ENCODE measurements around the gene COL2A1.

The COL2A1 gene

DNA sequence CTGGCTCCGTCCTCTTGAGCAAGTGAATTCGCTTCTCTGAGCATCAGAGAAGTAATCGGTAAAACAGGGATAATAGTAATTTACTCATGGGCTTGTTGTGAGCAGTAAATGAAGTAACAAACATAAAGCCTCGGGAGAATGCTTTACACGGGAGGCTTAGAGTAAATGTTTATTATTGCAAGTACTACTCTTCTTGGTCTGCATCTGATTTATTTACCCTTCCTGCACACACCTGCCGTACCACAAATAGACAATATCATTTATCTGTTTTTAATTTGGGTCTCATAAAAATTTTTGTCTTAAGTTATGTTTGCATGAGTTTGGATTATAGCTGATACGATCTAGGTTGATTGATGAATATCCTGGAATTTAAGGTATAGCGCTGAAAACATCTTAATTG, 7.8 kb upstream of the COL2A1 start:
- no peak for DNase-seq (ENCODE audit: low read depth in 2 of 2)

DNA sequence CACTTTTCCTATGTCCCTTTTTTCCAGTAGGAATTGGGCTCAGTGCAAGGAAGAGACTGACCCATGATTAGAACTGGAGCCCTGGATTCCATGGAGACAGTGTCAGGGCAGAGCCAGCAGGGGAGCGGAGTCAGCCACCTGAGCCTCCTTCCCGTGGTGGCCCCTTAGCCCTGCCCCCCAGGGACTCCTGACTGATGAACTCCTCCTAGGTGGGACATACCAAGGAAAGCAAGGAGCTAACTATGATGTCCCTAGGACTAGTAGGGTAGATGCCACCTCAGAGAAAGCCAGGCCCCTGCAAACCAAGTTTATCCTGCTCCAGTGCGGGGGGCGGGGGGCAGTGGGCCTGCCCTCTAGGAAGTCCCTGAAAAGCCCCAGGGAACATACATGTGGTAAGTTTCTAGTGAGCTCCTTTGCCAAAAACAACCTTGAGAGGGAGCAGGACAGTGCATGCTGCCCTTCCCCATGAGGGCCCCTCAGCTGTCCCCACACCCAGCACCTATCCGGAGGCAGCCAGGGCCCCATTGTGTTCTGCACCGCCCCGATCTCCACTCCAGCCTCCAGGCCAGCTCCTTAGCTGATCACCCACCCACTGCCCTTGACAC, 6.2 kb upstream of the COL2A1 start:
- no peak for DNase-seq (ENCODE audit: low read depth in 2 of 2)

DNA sequence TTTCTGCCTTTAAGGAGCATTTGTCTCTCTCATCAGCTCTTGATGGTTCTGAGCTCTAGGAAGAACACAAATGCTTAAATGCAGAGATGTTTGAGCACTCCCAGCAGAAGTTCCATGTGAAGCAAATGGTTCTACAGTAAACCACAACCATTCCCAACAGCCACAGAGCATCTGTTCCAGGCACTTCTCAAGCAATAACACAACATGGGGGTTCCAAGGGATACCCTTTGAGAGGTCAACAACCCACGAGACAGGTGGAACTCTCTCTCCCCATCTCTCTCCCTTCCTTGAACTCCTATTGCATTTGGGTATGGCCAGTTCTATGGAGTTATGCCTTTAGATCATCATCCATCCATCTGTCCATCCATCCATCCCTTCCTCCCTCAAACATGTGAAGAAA, 5.2 kb upstream of the COL2A1 start:
- DNase-seq (ENCODE audit: low read depth in 2 of 2), result no peak

DNA sequence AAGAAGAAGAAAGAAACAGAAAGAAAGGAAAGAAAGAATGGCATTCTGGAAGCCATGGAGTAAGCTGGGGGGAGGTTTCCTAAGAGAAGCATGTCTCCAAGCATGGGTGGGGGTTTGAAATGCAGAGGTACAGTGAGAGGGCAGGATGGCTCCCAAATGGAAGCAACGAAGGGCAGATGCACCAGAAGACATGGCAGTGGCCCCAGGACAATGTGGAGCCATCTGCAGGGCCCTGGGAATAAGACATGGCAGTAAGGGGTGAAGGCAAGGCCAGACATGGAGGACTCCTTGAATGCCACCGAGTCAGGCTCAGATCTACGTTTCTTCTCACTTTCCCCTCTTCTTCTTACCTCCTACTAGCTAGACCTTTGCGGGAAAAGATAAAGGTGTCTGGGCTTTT, 4.7 kb upstream of the COL2A1 start:
- no peak for DNase-seq (ENCODE audit: low read depth in 2 of 2)

DNA sequence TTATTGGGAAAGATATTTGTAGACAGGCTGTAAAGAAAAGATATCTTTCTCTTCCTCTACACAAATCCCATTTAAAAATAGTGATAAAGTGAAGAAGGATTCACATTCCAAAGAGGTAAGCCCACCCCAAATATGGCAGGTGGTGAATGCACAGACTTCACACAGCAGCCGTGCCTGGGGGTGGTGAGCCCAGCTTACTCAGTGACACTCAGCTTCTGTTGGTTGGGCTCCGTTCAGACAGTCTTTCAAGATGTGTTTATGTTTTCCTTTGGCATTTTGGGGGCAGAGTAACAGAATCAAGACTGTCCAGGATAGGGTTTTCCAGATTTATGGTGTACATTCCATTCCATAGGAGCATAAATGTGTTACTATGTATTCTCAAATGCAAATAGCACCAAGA, 4.1 kb upstream of the COL2A1 start:
- no peak for DNase-seq (ENCODE audit: low read depth in 2 of 2)

DNA sequence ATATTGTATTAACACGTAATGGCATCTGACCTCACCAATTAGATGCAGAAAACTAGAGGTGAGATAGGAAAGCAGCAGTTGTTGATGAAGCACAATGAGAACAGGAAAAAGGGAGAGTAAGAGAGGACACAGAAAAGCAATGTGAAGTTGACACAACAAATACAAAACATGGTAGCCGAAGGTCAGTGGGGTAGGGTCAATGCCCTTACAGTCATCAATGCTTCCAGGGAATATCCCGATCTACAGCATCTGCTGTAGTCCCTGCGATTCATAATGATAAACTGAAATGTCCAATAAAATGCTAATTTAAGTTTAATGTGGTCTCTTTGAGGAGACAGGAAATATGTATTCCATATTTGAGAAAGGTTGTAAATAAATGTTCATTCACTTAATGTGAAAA, 2.9 kb upstream of the COL2A1 start:
- DNase-seq (ENCODE audit: low read depth in 2 of 2), result no peak

DNA sequence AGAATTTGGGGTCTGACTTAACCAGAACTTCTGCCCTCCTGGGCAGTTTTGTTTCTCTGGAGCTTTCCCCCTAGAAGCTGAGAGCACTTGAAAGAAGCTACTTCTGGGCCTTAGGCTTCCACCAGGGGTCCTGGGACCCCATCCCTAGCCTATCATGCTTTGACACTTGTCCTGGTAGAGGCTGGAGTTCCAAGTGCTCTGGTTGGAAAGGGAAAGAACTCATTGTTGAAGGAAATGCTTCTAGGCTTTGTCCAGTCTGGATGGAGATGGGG, 1.4 kb upstream of the COL2A1 start:
- DNase-seq (ENCODE audit: low read depth in 2 of 2), result no peak

DNA sequence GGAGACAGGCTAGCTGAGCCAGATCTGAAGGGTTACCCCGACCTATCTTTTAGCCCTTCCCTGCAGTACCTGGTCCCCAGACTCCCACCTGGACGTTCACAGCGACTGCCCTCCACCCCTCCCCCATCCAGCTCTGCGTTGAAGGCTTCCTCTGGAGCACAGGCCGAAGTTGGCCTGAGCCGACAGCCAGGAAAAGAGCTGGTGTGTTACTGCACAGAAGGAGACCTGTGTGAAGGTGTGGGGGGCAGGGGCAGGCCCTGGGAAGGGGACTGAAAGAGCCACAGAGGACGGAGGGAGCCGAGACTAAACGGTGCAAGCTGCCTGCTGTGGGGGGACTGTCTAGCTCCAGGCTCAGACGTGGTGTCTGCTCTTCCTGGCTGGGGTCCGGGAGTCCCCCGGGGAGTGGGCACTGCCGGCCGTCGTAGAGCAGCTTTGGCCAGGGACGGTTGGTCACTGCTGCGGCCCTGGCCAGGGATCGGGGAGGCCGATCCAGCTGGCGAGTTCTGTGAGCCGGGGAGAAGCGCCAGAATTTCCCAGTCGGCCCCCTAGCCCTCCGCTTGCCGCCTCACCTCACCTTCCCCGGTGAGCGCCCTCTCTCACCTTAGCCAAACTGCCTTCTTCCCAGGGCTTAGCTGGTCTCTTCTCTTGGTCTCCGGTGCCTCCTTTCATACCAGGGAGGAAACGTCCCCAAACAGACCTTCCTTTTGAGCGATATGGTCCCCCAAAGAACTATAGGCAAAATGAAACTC, 899 bp upstream of the COL2A1 start:
- no peak for DNase-seq (ENCODE audit: low read depth in 2 of 2)

DNA sequence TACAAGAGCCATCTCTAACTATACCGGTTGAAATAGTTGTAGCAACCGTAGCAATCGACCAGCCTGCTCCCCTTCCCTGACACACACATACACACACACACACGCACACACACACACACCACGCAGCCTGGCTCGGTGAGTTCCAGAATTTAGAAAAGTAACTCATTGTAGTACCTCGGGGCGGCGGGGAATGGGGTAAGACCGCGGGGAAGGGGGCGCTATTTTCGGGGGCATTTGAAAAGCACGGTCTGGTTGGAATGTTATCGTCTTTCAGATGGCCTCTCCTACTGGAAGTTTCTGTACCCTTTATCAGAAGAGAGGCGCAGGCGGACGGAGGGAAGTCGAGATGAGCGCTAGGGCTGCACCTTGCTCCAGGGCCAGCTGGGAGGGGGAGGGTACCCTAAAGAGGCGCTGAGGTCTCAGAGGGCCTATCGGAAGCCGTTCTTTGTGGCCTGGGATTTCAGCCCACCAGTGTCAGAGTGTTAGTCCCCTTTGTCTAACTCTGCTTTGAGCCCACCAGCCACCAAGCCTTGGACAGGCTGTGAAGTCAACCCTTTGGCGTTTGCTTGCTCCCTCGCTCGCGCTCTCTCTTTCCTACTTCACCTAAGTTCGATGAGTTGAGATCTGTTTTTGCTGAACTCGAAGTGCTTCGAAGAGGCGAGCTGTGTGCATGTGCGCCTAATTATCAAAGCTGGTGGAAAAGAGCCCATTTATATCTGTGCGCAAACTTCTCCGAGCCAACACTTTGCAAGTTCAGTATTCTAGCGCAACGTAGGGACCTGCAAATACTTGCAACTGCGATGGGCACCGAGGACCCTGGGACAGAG, 837 bp downstream of the COL2A1 start:
- DNase-seq (ENCODE audit: low read depth in 2 of 2), result no peak

DNA sequence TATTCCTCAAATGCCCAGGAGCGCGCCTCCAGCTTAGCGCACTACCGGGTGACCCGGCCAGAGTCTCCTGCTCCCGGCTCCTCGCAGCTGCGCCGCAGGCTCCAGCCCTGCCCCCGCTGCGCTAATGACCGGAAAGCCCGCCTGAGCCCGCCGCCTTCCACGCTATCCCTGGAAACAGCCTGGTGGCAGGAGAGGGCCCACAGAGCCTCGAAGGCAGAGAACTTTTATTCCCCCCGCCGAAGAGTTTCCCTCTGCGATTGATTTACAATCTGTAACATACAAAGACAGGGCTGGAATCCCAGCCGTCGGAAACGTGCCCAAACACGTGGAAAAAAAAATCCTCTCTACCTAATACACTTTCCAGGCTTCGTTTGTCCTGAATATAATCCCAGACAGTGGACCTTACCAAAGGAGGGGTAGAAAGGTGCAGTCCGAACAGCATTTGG, 1.5 kb downstream of the COL2A1 start:
- no peak for DNase-seq (ENCODE audit: low read depth in 2 of 2)

DNA sequence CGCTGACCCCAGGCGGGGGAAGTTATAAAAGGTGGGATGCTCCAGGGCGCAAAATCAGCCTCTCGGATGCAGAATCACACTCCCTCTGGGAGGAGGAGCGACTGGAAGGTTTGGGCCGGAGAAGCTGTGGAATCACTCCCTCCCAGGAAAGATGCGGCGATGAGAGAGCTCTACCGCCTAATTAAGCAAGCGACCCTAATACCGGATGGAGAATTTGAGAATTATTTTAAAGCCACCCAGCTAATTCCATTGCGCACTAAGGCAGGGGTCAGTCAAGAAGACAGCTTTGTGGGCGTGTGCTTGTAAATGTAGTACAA, 1.9 kb downstream of the COL2A1 start:
- no peak for DNase-seq (ENCODE audit: low read depth in 2 of 2)

DNA sequence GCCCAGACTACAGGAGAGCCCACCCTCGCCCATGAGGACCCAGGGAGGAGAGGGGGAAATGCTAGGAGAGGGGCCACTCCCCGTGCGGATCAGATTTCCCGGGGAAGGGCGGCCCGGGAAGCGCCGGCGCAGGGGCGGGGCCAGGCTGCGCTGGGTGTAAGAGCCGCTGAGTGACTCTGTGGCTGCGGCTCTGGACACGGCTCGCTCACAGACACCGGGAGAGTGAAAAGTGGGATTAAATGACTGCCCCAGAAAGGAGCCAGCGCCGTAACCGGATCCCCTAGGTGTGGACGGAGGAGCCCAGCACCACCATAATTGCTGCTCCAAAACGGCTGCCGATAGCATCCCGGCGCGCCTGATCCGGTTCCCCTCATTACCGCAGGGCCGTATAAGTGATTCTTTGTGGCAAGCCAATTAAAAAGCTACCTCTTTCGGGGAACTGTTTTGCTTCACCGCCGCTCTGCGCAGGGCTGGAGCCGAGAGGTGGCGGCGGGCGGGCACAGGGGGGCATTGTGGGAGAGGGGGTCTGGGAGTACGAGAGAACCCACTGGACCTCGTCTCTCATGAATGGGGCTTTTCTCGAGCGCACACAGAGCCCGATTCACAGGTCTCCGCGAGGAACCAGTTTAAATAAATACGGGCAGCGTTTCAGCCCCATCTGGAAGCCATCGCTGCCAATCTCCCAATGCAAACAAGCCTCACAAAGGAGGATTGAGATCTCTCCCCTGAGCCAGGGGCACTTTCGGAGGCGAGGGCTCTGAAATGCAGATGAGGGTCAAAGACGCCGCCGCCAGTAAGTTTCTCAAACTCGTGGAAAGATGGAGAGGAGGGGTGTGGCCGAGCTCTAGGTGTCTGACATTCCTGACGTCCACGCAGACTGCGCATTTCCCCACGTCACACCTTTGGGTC, 2.5 kb downstream of the COL2A1 start:
- no peak for DNase-seq (ENCODE audit: low read depth in 2 of 2)

DNA sequence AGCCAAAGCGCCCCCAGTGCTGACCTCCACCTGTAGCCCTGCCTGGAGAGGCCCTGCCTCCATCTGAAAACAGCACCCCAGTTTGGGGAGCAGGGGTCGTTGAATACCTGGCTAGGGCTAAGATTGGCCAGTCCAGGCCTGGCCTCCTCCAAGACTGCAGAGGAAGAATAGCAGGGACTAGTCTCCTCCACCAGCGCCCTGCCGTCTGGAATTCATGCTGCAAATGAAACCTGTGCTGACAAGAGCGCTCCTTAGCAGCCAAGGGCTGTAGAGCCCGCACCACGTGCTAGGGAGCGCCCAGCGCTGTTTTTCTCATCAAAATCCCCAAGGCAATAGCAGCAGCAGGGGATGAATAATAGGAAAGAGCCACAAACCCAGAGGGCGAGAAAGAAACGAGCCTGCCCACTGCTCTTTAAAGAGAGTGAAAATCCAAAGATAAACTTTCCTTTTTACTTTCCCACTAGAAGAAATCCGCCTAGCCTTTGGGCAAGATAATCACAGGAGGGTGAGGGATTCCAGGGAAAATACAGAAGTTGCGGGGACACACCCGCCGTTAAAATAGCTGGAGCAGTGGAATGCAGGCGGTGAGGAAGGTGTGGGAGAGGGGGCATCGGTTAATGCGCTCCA, 3.3 kb downstream of the COL2A1 start:
- DNase-seq (ENCODE audit: low read depth in 2 of 2), result no peak

DNA sequence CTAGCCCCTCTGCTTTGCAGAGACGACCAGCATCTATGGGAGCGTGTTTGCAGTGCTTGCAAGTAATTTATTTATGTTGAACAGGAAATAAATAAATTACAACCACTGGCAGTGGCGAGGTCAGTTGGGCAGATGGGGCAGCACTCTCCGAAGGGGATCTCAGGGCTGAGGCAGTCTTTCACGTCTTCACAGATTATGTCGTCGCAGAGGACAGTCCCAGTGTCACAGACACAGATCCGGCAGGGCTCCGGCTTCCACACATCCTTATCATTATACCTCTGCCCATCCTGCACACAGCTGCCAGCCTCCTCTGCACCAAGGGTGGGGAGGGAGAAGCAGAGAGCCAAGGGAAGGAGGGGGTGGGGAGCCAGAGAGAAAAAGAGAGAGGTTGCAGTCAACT, 4.5 kb downstream of the COL2A1 start:
- DNase-seq (ENCODE audit: low read depth in 2 of 2), result no peak

DNA sequence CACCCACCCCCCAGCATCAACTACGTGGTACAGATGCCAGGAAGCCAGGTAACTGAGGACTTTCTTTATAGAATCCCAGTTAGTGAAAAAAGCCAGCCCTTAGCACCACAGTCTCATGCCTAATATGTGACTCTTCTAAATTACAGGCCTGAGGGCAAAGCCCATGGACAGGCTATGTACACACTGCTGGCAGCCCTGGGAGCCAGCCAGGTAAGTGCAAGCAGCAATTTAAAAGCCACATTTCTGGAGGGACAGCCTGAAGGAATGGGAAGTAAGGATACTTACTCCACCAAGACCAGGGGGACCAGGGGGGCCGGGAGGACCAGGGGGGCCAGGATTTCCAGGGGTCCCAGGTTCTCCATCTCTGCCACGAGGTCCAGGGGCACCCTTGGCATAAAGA, 7.0 kb downstream of the COL2A1 start:
- DNase-seq (ENCODE audit: low read depth in 2 of 2), result no peak

DNA sequence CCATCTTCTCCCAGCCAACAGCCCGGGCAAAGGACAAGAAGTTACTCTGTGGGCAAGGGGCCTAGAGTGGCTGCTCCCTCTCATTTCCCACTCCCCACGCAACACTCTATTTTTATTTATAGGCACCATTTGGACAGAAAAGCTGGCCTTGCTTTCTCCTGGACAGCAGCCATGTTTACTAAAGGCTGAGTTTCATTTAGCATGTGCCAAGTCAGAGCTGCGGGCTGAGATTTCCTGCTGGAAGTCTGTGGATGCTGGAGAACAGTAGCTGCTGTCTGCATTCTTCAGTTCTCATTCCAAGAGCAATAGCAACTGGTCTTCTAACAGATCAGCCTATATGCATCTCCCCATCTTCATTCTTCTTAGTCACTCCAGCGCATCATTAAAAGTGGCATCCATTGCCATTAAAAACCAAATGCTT, 8.3 kb downstream of the COL2A1 start:
- no peak for DNase-seq (ENCODE audit: low read depth in 2 of 2)

DNA sequence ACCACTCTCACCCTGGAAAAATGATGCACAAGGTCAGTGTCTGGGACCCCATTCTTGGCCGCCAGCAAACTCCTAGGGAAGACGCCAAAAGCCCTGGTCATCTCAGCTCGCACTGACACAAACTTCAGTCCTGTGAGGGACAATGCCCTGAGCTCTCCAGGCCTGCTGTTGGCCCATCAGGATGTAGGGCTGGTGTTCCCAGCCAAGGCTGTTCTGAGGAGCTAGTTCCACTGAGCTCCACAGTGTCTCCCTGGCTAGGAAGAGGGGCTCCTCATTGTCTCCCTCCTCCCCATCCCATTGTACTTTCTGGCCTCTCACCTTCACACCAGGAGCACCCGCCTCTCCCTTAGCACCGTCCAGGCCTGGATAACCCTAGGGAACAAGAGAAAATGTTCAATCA, 10.8 kb downstream of the COL2A1 start:
- DNase-seq (ENCODE audit: low read depth in 2 of 2), result no peak

DNA sequence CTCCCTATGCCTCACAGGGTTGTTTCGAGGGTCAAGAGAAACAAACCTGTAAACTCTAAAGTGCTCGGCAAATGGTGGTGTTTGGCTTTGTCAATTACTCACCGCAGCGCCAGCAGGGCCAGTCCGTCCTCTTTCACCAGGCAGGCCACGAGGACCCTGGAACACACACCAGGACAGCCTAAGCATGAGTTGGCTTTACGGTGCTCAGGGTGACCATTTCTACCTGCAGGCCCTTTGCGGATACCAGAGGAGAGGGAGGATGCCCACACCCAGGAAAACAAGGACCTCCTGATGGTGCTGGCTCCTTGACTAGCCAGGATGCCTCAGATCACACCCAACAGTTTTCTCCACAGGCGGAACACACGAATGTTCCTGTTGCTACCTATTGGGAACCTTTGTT, 11.5 kb downstream of the COL2A1 start:
- DNase-seq (ENCODE audit: low read depth in 2 of 2), result no peak

DNA sequence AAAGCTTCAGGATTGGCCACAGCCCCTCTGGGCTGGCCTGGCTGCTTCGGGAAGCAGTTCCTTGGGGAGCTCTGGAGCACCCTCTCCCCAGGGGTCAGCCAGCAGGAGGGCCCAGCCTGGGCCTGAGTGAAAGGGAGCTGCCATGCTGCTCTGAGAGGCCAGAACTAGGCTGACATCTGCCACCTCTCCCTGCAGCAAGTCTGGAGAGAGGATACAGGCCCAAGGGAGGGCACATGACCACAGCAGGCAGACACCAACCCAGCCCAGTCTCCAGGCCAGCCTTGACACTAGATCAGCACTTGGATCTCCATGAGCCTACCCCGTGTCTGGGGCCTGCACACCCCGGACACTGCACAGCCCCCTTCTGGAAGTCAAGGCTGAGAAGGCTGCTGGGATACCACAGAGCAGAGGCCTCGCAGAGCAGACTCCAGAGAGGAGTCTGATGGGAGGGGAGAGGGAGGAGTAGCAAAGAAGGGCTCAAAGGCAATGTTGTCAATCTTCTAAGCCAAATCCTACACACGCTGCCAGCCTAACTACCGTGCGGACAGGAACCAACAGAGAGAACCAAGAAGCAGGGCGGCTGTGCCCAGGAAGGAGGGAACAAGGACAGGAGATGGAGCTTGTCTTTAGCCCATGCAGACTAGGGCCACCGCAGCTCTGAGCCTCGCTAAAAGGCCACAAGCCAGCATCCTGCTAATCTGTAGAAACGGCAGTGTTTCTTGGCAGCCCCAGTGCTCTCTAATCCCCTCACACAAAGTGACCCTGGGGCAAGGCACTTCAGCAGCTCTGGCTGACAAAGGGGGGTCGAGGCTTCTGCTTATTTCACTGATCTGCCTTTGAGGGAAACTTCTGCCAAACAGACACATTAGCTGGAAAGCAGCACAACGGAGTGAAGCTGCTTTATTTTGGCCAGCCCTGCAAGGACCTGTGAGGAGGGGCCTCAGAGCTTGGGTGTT, 12.9 kb downstream of the COL2A1 start:
- DNase-seq (ENCODE audit: low read depth in 2 of 2), result no peak

DNA sequence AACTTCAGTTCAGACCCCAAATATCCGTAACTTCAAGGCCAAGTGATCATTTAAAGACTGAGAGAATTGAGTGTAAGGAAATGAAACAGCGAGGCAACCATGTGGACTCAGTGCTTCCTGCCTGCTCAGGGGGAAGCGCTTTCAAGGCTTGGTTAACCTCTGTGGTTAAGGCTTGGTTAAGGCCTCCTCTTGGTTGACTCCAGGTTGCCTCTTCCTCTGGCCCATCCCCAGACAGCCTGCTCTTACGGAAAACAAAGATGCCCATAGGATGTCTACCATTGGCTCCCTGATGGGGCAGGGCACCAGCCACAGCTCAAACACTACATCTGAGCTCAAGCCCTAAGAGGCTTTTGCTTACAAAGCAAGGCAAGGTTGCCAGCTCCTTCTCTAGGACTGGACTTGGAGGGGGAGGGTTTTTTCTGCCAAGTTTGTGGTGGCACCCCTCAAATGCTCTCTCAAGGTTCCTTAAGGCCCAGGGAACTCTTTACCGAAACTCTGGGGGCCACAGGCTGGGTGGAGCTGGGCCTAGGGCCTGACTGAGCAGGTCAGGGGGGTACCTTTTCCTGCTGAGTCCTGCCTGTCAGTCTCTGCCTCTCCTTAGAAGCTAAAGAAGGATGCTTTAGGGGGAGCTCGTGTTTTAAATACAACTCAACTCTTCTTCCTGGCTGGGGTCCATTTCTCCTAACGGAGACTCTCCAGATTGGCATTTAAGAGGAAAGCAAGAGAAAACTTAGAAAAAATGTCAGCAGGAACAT, 13.7 kb downstream of the COL2A1 start:
- no peak for DNase-seq (ENCODE audit: low read depth in 2 of 2)

Data from stimulated activated CD4-positive, alpha-beta T cell treated with anti-CD3 and anti-CD28 coated beads, Interleukin-1b, Interleukin-23, amount 100 ng/mL, for 4 hours (primary cell).